Activated naive CD4-positive, alpha-beta T cell treated with anti-CD3 and anti-CD28 coated beads for 36 hours (primary cell): ENCODE data around the gene CMIP. TPM values are rescaled to one million over a fixed set of nuclear protein-coding genes. Genes with fewer than 3 reads are reported as not detected.

ENCODE experiments used
- CTCF ChIA-PET: fragments of 350-600 bp; sonication (Branson Sonifier 250); formaldehyde crosslinking; loops from one replicate; lab custom pipeline; 2021; ENCODE audit warnings: antibody characterized with exemption; lab: Charles Lee
- DNase-seq: peaks from one replicate; pipeline ENCODE4 v3.0.0-alpha.2; 2020
- H3K27ac Mint-ChIP-seq: one replicate; pipeline ENCODE4 v1.8.0; 2021; ENCODE audit warnings: mild to moderate bottlenecking, mixed read lengths
- H3K27me3 Mint-ChIP-seq: one replicate; pipeline ENCODE4 v1.8.0; 2021; ENCODE audit warnings: low read depth, mixed read lengths
- H3K36me3 Mint-ChIP-seq: one replicate; pipeline ENCODE4 v1.8.0; 2021; ENCODE audit warnings: low read depth, mixed read lengths
- H3K4me1 Mint-ChIP-seq: one replicate; pipeline ENCODE4 v1.8.0; 2021; ENCODE audit warnings: low read depth, mixed read lengths
- H3K4me3 Mint-ChIP-seq: one replicate; pipeline ENCODE4 v1.8.0; 2021; ENCODE audit warnings: mild to moderate bottlenecking, moderate library complexity, mixed read lengths
- H3K9me3 Mint-ChIP-seq: one replicate; pipeline ENCODE4 v1.8.0; 2021; ENCODE audit warnings: mixed read lengths
- intact Hi-C: fragments of 100-400 bp; cut with micrococcal nuclease; formaldehyde crosslinking; loops from one replicate; pipeline ENCODE4 v1.15.1; 2023
- total RNA-seq, 2 experiments: library from RNA; stranded (reverse); gene quantifications; one replicate each; pipeline ENCODE4 v1.2.3, GENCODE V29; 2021

The CMIP gene
- total RNA-seq, 2 experiments from 2014 or later = 28.6 to 28.8 TPM

GRCh38 chr16:81535679-81536360 is 91.2 kb downstream of the CMIP start:
- Mint-ChIP-seq H3K9me3 (no peaks in the 10 kb centered on the region), H3K36me3 (no peaks in the 10 kb centered on the region), H3K27me3 (no peaks in the 10 kb centered on the region), H3K4me3 (no peak overlapping the region), H3K27ac (no peak overlapping the region), H3K4me1 (peaks cover 4% of the 10 kb centered on the region)
- DNase-seq = no peak
- CTCF ChIA-PET = no interaction called here
- intact Hi-C loops = no loop called here

- CTCF ChIA-PET = no interaction called here
- Mint-ChIP-seq H3K9me3 (no peaks in the 10 kb centered on the region), H3K27me3 (no peaks in the 10 kb centered on the region), H3K27ac (no peak overlapping the region), H3K4me3 (no peak overlapping the region), H3K4me1 (peaks cover 4% of the 10 kb centered on the region), H3K36me3 (no peaks in the 10 kb centered on the region)
- intact Hi-C loops = no loop called here
- DNase-seq = no peak
Observed at GRCh38 chr16:81536648-81537047, 92.0 kb downstream of the CMIP start.

- CTCF ChIA-PET = no interaction called here
- Mint-ChIP-seq H3K9me3 (no peaks in the 10 kb centered on the region), H3K4me3 (no peak overlapping the region), H3K27me3 (no peaks in the 10 kb centered on the region), H3K4me1 (peaks cover 10% of the 10 kb centered on the region), H3K27ac (no peak overlapping the region), H3K36me3 (no peaks in the 10 kb centered on the region)
- DNase-seq = no peak
- intact Hi-C loops = no loop called here
Observed at GRCh38 chr16:81537721-81538561, 93.3 kb downstream of the CMIP start.

- H3K9me3 Mint-ChIP-seq = no peaks in the 10 kb centered on the region
- no peak overlapping the region for H3K27ac Mint-ChIP-seq
- CTCF ChIA-PET = no interaction called here
- no peaks in the 10 kb centered on the region for H3K27me3 Mint-ChIP-seq
- no peaks in the 10 kb centered on the region for H3K36me3 Mint-ChIP-seq
- intact Hi-C loops = no loop called here
- H3K4me1 Mint-ChIP-seq = peaks cover 20% of the 10 kb centered on the region
- no peak for DNase-seq
- H3K4me3 Mint-ChIP-seq = no peak overlapping the region
Observed at GRCh38 chr16:81539009-81539758, 94.6 kb downstream of the CMIP start.

- Mint-ChIP-seq H3K9me3 (no peaks in the 10 kb centered on the region), H3K27ac (no peak overlapping the region), H3K4me3 (no peak overlapping the region), H3K36me3 (no peaks in the 10 kb centered on the region), H3K4me1 (peaks cover 24% of the 10 kb centered on the region), H3K27me3 (no peaks in the 10 kb centered on the region)
- intact Hi-C loops = no loop called here
- CTCF ChIA-PET = no interaction called here
- no peak for DNase-seq
Observed at GRCh38 chr16:81539759-81540472, 95.3 kb downstream of the CMIP start.

GRCh38 chr16:81541314-81541713 is 96.7 kb downstream of the CMIP start:
- CTCF ChIA-PET = no interaction called here

GRCh38 chr16:81542609-81543570 is 98.3 kb downstream of the CMIP start:
- CTCF ChIA-PET = no interaction called here
- Mint-ChIP-seq H3K27ac (no peak overlapping the region), H3K9me3 (no peaks in the 10 kb centered on the region)

More at GRCh38 chr16:81541314-81541713, 96.7 kb downstream of the CMIP start:
- H3K4me3 Mint-ChIP-seq = no peak overlapping the region
- no peak for DNase-seq
- H3K4me1 Mint-ChIP-seq = peaks cover 29% of the 10 kb centered on the region
- no peak overlapping the region for H3K27ac Mint-ChIP-seq
- no peaks in the 10 kb centered on the region for H3K9me3 Mint-ChIP-seq
- no peaks in the 10 kb centered on the region for H3K27me3 Mint-ChIP-seq
- intact Hi-C loops = no loop called here
- H3K36me3 Mint-ChIP-seq = no peaks in the 10 kb centered on the region

GRCh38 chr16:81543571-81543970 is 99.0 kb downstream of the CMIP start:
- Mint-ChIP-seq H3K4me1 (peaks cover 33% of the 10 kb centered on the region), H3K9me3 (no peaks in the 10 kb centered on the region), H3K27me3 (no peaks in the 10 kb centered on the region), H3K27ac (no peak overlapping the region), H3K4me3 (no peak overlapping the region), H3K36me3 (no peaks in the 10 kb centered on the region)
- CTCF ChIA-PET = no interaction called here
- intact Hi-C loops = no loop called here
- no peak for DNase-seq

More at GRCh38 chr16:81542609-81543570, 98.3 kb downstream of the CMIP start:
- H3K36me3 Mint-ChIP-seq = no peaks in the 10 kb centered on the region
- H3K4me1 Mint-ChIP-seq = peaks cover 33% of the 10 kb centered on the region
- H3K4me3 Mint-ChIP-seq = no peak overlapping the region
- no peaks in the 10 kb centered on the region for H3K27me3 Mint-ChIP-seq
- intact Hi-C loops = no loop called here
- no peak for DNase-seq

GRCh38 chr16:81544261-81544660 is 99.7 kb downstream of the CMIP start:
- Mint-ChIP-seq H3K9me3 (no peaks in the 10 kb centered on the region), H3K4me1 (peaks cover 35% of the 10 kb centered on the region), H3K27me3 (no peaks in the 10 kb centered on the region), H3K36me3 (no peaks in the 10 kb centered on the region), H3K27ac (no peak overlapping the region), H3K4me3 (no peak overlapping the region)
- intact Hi-C loops = no loop called here
- no peak for DNase-seq
- CTCF ChIA-PET = no interaction called here

GRCh38 chr16:81544700-81545271 is 100.2 kb downstream of the CMIP start:
- H3K9me3 Mint-ChIP-seq = no peaks in the 10 kb centered on the region
- no peak overlapping the region for H3K4me3 Mint-ChIP-seq
- H3K27ac Mint-ChIP-seq = no peak overlapping the region

More at GRCh38 chr16:81544700-81545271, 100.2 kb downstream of the CMIP start:
- Mint-ChIP-seq H3K4me1 (peaks cover 35% of the 10 kb centered on the region), H3K27me3 (no peaks in the 10 kb centered on the region), H3K36me3 (no peaks in the 10 kb centered on the region)
- CTCF ChIA-PET = no interaction called here
- DNase-seq = no peak
- intact Hi-C loops = no loop called here
